Osteoblast (primary cell): ENCODE results near the gene MFSD1. TPM values are rescaled to one million over a fixed set of nuclear protein-coding genes. Genes with fewer than 3 reads are reported as not detected.

Experiments used
- DNase-seq: peaks from one replicate; pipeline ENCODE4 v3.0.0; 2011; ENCODE audit warnings: low spot score, mixed read lengths; ENCODE audit not compliant: insufficient read length; ENCODE audit errors: missing footprints
- H2AFZ ChIP-seq: 2 replicates; pipeline ENCODE4 v1.6.0; 2011; ENCODE audit warnings: mild to moderate bottlenecking, low read length
- H3K27ac ChIP-seq: 2 replicates; pipeline ENCODE4 v1.5.1; 2011; ENCODE audit warnings: mild to moderate bottlenecking, low read depth, low read length, moderate library complexity
- H3K27me3 ChIP-seq: 2 replicates; pipeline ENCODE4 v1.6.0; 2012; ENCODE audit warnings: mild to moderate bottlenecking, control low read depth, inconsistent platforms, low read length, moderate library complexity; ENCODE audit not compliant: insufficient read depth
- H3K36me3 ChIP-seq: 2 replicates; pipeline ENCODE4 v1.5.1; 2011; ENCODE audit warnings: mild to moderate bottlenecking, low read length, control low read depth, moderate library complexity; ENCODE audit not compliant: insufficient read depth
- H3K4me1 ChIP-seq: 2 replicates; pipeline ENCODE4 v1.5.1; 2011; ENCODE audit warnings: mild to moderate bottlenecking, low read length, control low read depth, moderate library complexity; ENCODE audit not compliant: insufficient read depth
- H3K4me2 ChIP-seq: 2 replicates; pipeline ENCODE4 v1.6.0; 2011; ENCODE audit warnings: mild to moderate bottlenecking, low read length; ENCODE audit not compliant: insufficient read depth
- H3K4me3 ChIP-seq: fragments of 200-600 bp; sonication (generic); 3 replicates; pipeline ENCODE4 v1.5.1; 2012; ENCODE audit warnings: mild to moderate bottlenecking, low read length, inconsistent platforms; ENCODE audit not compliant: insufficient read depth
- H3K79me2 ChIP-seq: 2 replicates; pipeline ENCODE4 v1.6.0; 2012; ENCODE audit warnings: mild to moderate bottlenecking, low read length, control low read depth, inconsistent platforms; ENCODE audit not compliant: insufficient read depth
- H3K9me3 ChIP-seq: 2 replicates; pipeline ENCODE4 v1.5.1; 2011; ENCODE audit warnings: low read depth, low read length, control low read depth
- H4K20me1 ChIP-seq: 2 replicates; pipeline ENCODE4 v1.6.0; 2012; ENCODE audit warnings: mild to moderate bottlenecking, low read length, control low read depth; ENCODE audit not compliant: insufficient read depth
- total RNA-seq: library from RNA; depleted of rRNA; stranded (reverse); fragments of >200 nt; gene quantifications from 2 replicates; pipeline ENCODE4 v1.2.3, GENCODE V29; 2012
- TF ChIP-seq, protein P1 (sequence below): IDR thresholded peaks from 2 replicates; pipeline ENCODE4 v1.5.1; 2011; ENCODE audit warnings: mild to moderate bottlenecking, low read depth, low read length, moderate library complexity; ENCODE audit errors: extremely low read depth

The MFSD1 gene
- total RNA-seq, 1 donor = 170 TPM

GRCh38 chr3:158835631-158836030 lies 33.8 kb downstream of the MFSD1 start:
- TF ChIP-seq, protein P1, sequence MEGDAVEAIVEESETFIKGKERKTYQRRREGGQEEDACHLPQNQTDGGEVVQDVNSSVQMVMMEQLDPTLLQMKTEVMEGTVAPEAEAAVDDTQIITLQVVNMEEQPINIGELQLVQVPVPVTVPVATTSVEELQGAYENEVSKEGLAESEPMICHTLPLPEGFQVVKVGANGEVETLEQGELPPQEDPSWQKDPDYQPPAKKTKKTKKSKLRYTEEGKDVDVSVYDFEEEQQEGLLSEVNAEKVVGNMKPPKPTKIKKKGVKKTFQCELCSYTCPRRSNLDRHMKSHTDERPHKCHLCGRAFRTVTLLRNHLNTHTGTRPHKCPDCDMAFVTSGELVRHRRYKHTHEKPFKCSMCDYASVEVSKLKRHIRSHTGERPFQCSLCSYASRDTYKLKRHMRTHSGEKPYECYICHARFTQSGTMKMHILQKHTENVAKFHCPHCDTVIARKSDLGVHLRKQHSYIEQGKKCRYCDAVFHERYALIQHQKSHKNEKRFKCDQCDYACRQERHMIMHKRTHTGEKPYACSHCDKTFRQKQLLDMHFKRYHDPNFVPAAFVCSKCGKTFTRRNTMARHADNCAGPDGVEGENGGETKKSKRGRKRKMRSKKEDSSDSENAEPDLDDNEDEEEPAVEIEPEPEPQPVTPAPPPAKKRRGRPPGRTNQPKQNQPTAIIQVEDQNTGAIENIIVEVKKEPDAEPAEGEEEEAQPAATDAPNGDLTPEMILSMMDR = no peak

GRCh38 chr3:158836312-158836711 lies 34.5 kb downstream of the MFSD1 start:
- Histone ChIP-seq H2AFZ (no peak overlapping the region), H3K79me2 (no peaks in the 10 kb centered on the region), H3K9me3 (no peaks in the 10 kb centered on the region), H3K36me3 (peaks cover 7% of the 10 kb centered on the region), H3K4me2 (no peak overlapping the region), H4K20me1 (no peaks in the 10 kb centered on the region), H3K27ac (no peak overlapping the region), H3K27me3 (no peaks in the 10 kb centered on the region), H3K4me3 (no peak overlapping the region), H3K4me1 (no peaks in the 10 kb centered on the region)
- no peak for DNase-seq
- TF ChIP-seq, protein P1 = no peak

More at GRCh38 chr3:158835631-158836030, 33.8 kb downstream of the MFSD1 start:
- DNase-seq = no peak
- H3K4me1 ChIP-seq = no peaks in the 10 kb centered on the region
- H3K9me3 ChIP-seq = no peaks in the 10 kb centered on the region
- H3K27ac ChIP-seq = no peak overlapping the region
- H3K4me2 ChIP-seq = no peak overlapping the region
- H3K79me2 ChIP-seq = no peaks in the 10 kb centered on the region
- H3K4me3 ChIP-seq = no peak overlapping the region
- no peaks in the 10 kb centered on the region for H3K27me3 ChIP-seq
- peaks cover 8% of the 10 kb centered on the region for H3K36me3 ChIP-seq
- no peak overlapping the region for H2AFZ ChIP-seq
- no peaks in the 10 kb centered on the region for H4K20me1 ChIP-seq

DNA sequence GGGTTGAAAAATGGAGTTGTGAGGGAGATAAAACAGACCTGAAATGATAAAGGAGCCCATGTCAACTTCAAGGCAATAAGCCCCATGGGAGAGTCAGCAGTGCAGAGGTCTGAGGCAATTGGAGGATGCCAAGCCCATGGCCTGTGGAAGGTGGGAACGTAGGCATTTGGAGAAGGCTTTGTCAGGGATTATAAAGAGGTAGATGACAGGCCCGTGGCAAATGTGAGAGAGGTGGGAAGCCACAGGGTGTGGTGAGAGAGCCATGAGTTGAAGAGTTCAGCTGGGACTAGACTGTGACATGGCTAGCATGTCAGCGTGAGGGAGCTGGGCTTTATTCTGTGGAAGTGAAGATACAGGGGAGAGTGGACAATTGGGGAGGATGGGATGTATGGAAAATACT lies 35.4 kb downstream of the MFSD1 start:
- H4K20me1 ChIP-seq = no peaks in the 10 kb centered on the region
- no peak for DNase-seq

DNA sequence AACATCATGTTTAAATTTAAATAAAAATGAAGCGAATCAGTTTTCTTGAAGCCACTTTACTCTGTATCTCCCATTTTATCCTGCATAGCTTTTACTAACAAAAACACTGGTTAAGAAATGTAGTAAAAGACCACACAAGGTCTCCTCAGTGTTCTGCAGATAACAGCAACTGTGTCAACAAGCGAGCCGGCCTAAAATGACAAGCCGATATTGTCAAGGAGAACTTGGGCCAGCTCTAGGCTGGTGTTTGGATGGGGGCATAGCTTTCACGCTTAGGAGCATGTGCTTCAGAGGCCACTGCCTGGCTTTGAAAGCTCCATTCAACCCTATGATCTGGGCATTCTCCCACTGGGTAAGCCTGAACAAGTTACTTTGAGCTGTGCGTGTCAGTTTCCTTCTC lies 38.1 kb downstream of the MFSD1 start:
- Histone ChIP-seq H3K4me2 (no peak overlapping the region), H3K79me2 (no peaks in the 10 kb centered on the region), H4K20me1 (no peaks in the 10 kb centered on the region), H3K27ac (no peak overlapping the region), H3K9me3 (no peaks in the 10 kb centered on the region), H3K4me3 (no peak overlapping the region), H3K27me3 (no peaks in the 10 kb centered on the region), H3K4me1 (no peaks in the 10 kb centered on the region), H3K36me3 (no peaks in the 10 kb centered on the region), H2AFZ (no peak overlapping the region)
- TF ChIP-seq, protein P1 = no peak
- no peak for DNase-seq

More for the DNA sequence above, 35.4 kb downstream of the MFSD1 start:
- H3K79me2 ChIP-seq = no peaks in the 10 kb centered on the region
- H3K4me3 ChIP-seq = no peak overlapping the region
- H3K27ac ChIP-seq = no peak overlapping the region
- H2AFZ ChIP-seq = no peak overlapping the region
- H3K4me1 ChIP-seq = no peaks in the 10 kb centered on the region
- no peak overlapping the region for H3K4me2 ChIP-seq
- H3K27me3 ChIP-seq = no peaks in the 10 kb centered on the region
- TF ChIP-seq, protein P1 = no peak
- H3K9me3 ChIP-seq = no peaks in the 10 kb centered on the region
- no peaks in the 10 kb centered on the region for H3K36me3 ChIP-seq
